Activated naive CD8-positive, alpha-beta T cell treated with anti-CD3 and anti-CD28 coated beads, Interleukin-2, amount 10 ng/mL, durations not matched to agents 7 days and 5 days (primary cell): ENCODE data around the gene FEM1A. TPM values are rescaled to one million over a fixed set of nuclear protein-coding genes. Genes with fewer than 3 reads are reported as not detected.
"Not testable (repeated sequence)": the region's sequence is repeated elsewhere in the genome, so short reads cannot be mapped to it uniquely, and the experiment has no call there.

Experiments used
- ATAC-seq: fragments of 150-1000 bp; cut with Tn5 transposase; one replicate; pipeline ENCODE4 v1.10.0; 2021; ENCODE audit warnings: low read depth, moderate library complexity
- POLR2A ChIA-PET: fragments of 350-600 bp; sonication (Branson Sonifier 250); formaldehyde crosslinking; loops from one replicate; lab custom pipeline; 2021; ENCODE audit warnings: antibody characterized with exemption; lab: Charles Lee
- DNase-seq: peaks from one replicate; pipeline ENCODE4 v3.0.0; 2021
- H3K27ac Mint-ChIP-seq: one replicate; pipeline ENCODE4 v1.8.0; 2022; ENCODE audit warnings: mild to moderate bottlenecking, mixed read lengths
- H3K27me3 Mint-ChIP-seq: one replicate; pipeline ENCODE4 v1.8.0; 2022; ENCODE audit warnings: mild to moderate bottlenecking, moderate library complexity, mixed read lengths
- H3K36me3 Mint-ChIP-seq: one replicate; pipeline ENCODE4 v1.8.0; 2021; ENCODE audit warnings: mild to moderate bottlenecking, mixed read lengths
- H3K4me1 Mint-ChIP-seq: one replicate; pipeline ENCODE4 v1.8.0; 2021; ENCODE audit warnings: mixed read lengths
- H3K4me3 Mint-ChIP-seq: one replicate; pipeline ENCODE4 v1.8.0; 2022; ENCODE audit warnings: mild to moderate bottlenecking, moderate library complexity, mixed read lengths
- H3K9me3 Mint-ChIP-seq: one replicate; pipeline ENCODE4 v1.8.0; 2021; ENCODE audit warnings: mixed read lengths
- total RNA-seq, 2 experiments: library from RNA; stranded (reverse); gene quantifications; one replicate each; pipeline ENCODE4 v1.2.3, GENCODE V29; 2021

The FEM1A gene
- 10 to 100 TPM; 12.5 to 12.6 TPM for total RNA-seq

- Mint-ChIP-seq H3K27ac (peak within 1 kb of the TSS; percentile 85), H3K4me1 (peaks cover 18% of the 10 kb centered on the region), H3K4me3 (peak within 1 kb of the TSS; percentile 89), H3K36me3 (peaks cover 2% of the 10 kb centered on the region), H3K27me3 (no peaks in the 10 kb centered on the region), H3K9me3 (no peaks in the 10 kb centered on the region)
- POLR2A ChIA-PET: interaction anchor here (0.6 to 2.4 kb wide), 9 partner anchors 13 to 177 kb away, joined by 3 to 28 read pairs (median 4); partner anchors contain the start of genes DPP9 and KDM4B
- ATAC-seq: peak; percentile 97
- DNase-seq: peak; percentile 98
Observed at GRCh38 chr19:4791183-4792018, at the start of gene FEM1A. TSS of gene FEM1A (plus strand) at chr19:4791734. CDS start at chr19:4791855, 121 bp downstream.

DNA sequence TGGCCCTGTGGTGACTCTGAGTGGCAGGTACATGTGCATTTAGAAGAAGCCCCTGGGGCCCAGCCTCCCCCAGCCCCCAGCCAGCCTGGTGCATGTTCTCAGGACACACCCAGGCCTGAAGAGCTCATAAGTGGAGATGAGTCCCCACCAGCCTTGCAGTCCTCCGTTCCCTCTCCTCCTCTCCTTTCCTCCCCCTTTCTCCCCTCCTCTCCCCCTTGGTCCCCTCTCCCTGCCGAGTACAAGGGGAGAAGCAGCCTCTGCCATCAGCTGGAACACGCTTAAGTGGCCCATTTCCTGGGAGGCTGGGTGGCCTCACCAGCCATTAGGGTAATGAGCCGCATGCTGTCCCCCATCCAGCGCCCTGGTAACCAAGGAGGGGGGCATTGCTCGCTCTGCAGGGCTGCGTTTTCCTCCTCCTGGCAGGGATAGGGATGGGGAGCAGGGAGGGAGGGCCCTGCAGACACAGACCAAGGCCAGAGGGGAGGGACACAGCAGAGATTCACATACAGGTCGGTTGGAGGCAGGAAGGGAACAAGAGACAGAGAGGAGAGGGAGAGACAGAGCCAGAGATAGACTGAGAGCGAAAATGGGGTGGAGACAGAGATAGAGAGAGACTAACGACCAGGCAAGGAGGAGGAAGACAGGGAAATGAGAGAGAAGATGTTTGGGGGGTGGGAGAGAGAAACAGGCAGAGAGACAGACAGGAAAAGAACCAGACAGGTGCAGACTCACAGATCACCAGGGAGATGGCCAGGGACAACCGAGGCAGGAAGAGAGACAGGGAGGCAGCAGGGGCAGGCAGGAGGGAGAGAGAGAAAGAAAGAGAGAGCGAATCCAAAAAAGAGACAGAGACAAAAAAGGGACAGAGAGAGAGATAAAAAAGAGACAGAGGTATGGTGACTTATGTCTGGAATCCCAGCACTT, 48.5 kb upstream of the FEM1A start:
- no peaks in the 10 kb centered on the region for H3K36me3 Mint-ChIP-seq
- H3K4me3 Mint-ChIP-seq: no peak overlapping the region
- ATAC-seq (no peak), DNase-seq (no peak)
- no peaks in the 10 kb centered on the region for H3K9me3 Mint-ChIP-seq
- peaks cover 20% of the 10 kb centered on the region for H3K27me3 Mint-ChIP-seq
- H3K27ac Mint-ChIP-seq: no peak overlapping the region
- peaks cover 1% of the 10 kb centered on the region for H3K4me1 Mint-ChIP-seq
- POLR2A ChIA-PET: no interaction called here

- DNase-seq (no peak), ATAC-seq (no peak)
- peaks cover 1% of the 10 kb centered on the region for H3K4me1 Mint-ChIP-seq
- H3K27me3 Mint-ChIP-seq: peaks cover 25% of the 10 kb centered on the region
- H3K36me3 Mint-ChIP-seq: no peaks in the 10 kb centered on the region
- no peaks in the 10 kb centered on the region for H3K9me3 Mint-ChIP-seq
- H3K27ac Mint-ChIP-seq: no peak overlapping the region
- no peak overlapping the region for H3K4me3 Mint-ChIP-seq
- POLR2A ChIA-PET: no interaction called here
Observed at GRCh38 chr19:4744451-4745174, 46.9 kb upstream of the FEM1A start.

GRCh38 chr19:4745175-4745574, 46.4 kb upstream of the FEM1A start:
- H3K36me3 Mint-ChIP-seq, ATAC-seq, DNase-seq, H3K4me1 Mint-ChIP-seq, H3K9me3 Mint-ChIP-seq, H3K27ac Mint-ChIP-seq, POLR2A ChIA-PET, H3K4me3 Mint-ChIP-seq: not testable (repeated sequence)
- H3K27me3 Mint-ChIP-seq: peaks cover 25% of the 10 kb centered on the region

DNA sequence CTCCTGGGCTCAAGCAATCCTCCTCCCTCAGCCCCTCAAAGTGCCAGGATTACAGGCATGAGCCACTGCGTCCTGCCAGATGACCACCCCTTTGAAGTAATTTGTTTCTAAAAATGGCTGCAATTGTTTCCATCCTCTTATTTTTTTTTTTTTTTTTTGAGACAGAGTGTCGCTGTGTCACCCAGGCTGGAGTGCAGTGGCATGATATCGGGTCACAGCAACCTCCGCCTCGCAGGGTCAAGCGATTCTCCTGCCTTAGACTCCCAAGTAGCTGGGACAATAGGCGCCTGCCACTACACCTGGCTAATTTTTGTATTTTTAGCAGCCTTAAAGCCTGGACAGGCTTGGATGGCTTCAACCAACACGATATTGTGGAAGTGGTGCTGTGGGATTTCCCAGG, 45.5 kb upstream of the FEM1A start:
- Mint-ChIP-seq H3K27ac (no peak overlapping the region), H3K4me3 (no peak overlapping the region), H3K9me3 (no peaks in the 10 kb centered on the region), H3K36me3 (no peaks in the 10 kb centered on the region), H3K27me3 (peaks cover 25% of the 10 kb centered on the region), H3K4me1 (peaks cover 1% of the 10 kb centered on the region)
- DNase-seq (no peak), ATAC-seq (no peak)
- POLR2A ChIA-PET: interaction anchor here (0.6 to 1.0 kb wide), 3 partner anchors 45 to 1314 kb away, joined by 4 to 8 read pairs (median 7); no protein-coding TSS in a partner anchor

GRCh38 chr19:4748185-4748584, 43.3 kb upstream of the FEM1A start:
- H3K9me3 Mint-ChIP-seq: no peaks in the 10 kb centered on the region
- POLR2A ChIA-PET: no interaction called here
- H3K36me3 Mint-ChIP-seq: no peaks in the 10 kb centered on the region

DNA sequence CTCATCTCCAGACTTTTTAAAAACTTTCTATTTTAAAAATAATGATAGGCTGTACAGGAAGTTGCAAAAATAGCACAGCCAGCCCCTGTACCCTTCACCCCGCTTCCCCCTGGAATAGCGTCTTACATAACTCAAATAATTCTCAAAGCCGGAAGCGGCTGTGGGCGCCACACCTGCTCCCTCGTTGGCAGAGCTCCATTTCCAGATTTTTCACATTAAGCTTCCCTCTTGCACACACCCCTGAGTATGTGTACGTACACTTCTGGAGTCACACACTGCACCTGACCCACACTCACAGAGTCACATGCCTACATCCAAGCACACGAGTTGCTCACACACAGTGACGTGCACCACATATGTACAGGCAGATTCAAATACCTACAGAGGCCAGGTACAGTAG, 42.9 kb upstream of the FEM1A start:
- H3K4me1 Mint-ChIP-seq: no peaks in the 10 kb centered on the region
- no peak for DNase-seq
- H3K9me3 Mint-ChIP-seq: no peaks in the 10 kb centered on the region
- no peaks in the 10 kb centered on the region for H3K36me3 Mint-ChIP-seq
- ATAC-seq: no peak
- POLR2A ChIA-PET: interaction anchor here (0.7 kb wide), 1 partner anchor 325 kb away, joined by 3 read pairs; no protein-coding TSS in a partner anchor
- no peak overlapping the region for H3K4me3 Mint-ChIP-seq
- H3K27ac Mint-ChIP-seq: no peak overlapping the region
- peaks cover 22% of the 10 kb centered on the region for H3K27me3 Mint-ChIP-seq

More at GRCh38 chr19:4748185-4748584, 43.3 kb upstream of the FEM1A start:
- ATAC-seq (no peak), DNase-seq (no peak)
- H3K27me3 Mint-ChIP-seq: peaks cover 26% of the 10 kb centered on the region
- H3K27ac Mint-ChIP-seq: no peak overlapping the region
- H3K4me3 Mint-ChIP-seq: no peak overlapping the region
- peaks cover under 1% of the 10 kb centered on the region for H3K4me1 Mint-ChIP-seq

- no peaks in the 10 kb centered on the region for H3K36me3 Mint-ChIP-seq
- H3K4me1 Mint-ChIP-seq: no peaks in the 10 kb centered on the region
- no peak for ATAC-seq
- H3K4me3 Mint-ChIP-seq: no peak overlapping the region
- DNase-seq: no peak
- no peaks in the 10 kb centered on the region for H3K9me3 Mint-ChIP-seq
- POLR2A ChIA-PET: no interaction called here
- no peak overlapping the region for H3K27ac Mint-ChIP-seq
- H3K27me3 Mint-ChIP-seq: peaks cover 22% of the 10 kb centered on the region
Observed at GRCh38 chr19:4749870-4750590, 41.5 kb upstream of the FEM1A start.

DNA sequence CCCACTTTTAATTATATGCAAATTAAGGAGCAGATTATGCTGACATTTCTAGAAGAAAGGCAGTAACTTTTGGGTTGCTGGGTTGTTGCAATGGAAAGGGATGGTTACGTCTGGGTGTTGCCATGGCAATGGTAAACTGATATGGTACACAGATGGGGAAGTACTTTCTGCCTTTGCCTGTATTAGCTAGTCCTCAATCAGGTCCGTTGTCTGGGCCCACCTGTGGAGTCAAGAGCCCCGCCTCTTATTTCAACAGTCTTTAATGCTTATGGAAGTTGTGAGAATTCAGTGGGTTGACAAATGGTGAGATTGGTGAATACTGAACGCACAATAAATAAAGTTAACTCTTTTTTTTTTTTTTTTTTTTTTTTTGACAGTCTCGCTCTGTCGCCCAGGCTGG, 37.3 kb upstream of the FEM1A start:
- no peak overlapping the region for H3K4me3 Mint-ChIP-seq
- peaks cover 16% of the 10 kb centered on the region for H3K27me3 Mint-ChIP-seq
- H3K9me3 Mint-ChIP-seq: no peaks in the 10 kb centered on the region
- no peaks in the 10 kb centered on the region for H3K36me3 Mint-ChIP-seq
- no peak for DNase-seq
- POLR2A ChIA-PET: no interaction called here
- no peak for ATAC-seq
- H3K4me1 Mint-ChIP-seq: no peaks in the 10 kb centered on the region
- no peak overlapping the region for H3K27ac Mint-ChIP-seq

DNA sequence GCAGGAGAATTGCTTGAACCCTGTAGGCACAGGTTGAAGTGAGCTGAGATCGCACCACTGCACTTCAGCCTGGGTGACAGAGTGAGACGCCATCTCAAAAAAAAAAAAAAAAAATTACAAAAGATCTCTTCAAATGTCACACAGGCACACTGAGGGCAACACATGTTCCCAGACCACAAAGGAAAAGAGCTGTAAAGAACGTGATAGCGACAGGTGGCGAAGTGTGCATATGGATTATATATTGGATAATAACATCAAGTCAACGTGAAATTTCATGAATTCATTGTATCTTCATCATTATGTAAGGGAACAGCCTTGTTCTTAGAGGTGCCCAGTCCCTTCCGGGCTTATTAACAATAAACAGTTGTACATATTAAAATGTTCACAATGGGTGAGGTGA, 36.1 kb upstream of the FEM1A start:
- no peaks in the 10 kb centered on the region for H3K9me3 Mint-ChIP-seq
- H3K36me3 Mint-ChIP-seq: no peaks in the 10 kb centered on the region
- H3K4me3 Mint-ChIP-seq: no peak overlapping the region
- H3K27ac Mint-ChIP-seq: no peak overlapping the region
- H3K4me1 Mint-ChIP-seq: peaks cover 3% of the 10 kb centered on the region
- DNase-seq (no peak), ATAC-seq (no peak)
- POLR2A ChIA-PET: no interaction called here
- peaks cover 19% of the 10 kb centered on the region for H3K27me3 Mint-ChIP-seq

DNA sequence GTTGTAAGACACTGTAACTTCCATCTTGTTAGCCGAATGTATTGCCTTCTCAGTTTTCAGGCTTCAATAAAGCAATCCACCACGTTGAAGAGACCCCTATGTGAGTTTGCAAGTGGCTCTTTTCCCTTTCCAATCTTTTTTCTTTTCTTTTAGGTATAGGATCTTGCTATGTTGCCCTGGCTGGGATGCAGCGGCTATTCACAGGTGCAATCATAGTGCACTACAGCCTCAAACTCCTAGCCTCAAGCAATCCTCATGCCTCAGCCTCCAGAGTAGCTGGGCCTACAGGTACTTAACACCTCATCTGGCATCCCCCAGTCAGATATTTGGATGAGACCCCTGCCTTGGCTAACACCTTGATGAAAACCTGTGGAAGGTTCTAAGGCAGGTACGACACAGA, 33.5 kb upstream of the FEM1A start:
- no peak for ATAC-seq
- DNase-seq: no peak
- POLR2A ChIA-PET: no interaction called here
- Mint-ChIP-seq H3K4me3 (no peak overlapping the region), H3K4me1 (peaks cover 3% of the 10 kb centered on the region), H3K27ac (no peak overlapping the region), H3K36me3 (no peaks in the 10 kb centered on the region), H3K9me3 (no peaks in the 10 kb centered on the region), H3K27me3 (peaks cover 24% of the 10 kb centered on the region)

GRCh38 chr19:4758659-4759058, 32.9 kb upstream of the FEM1A start:
- no peak for DNase-seq
- ATAC-seq: no peak
- Mint-ChIP-seq H3K27ac (no peak overlapping the region), H3K27me3 (peaks cover 27% of the 10 kb centered on the region), H3K9me3 (no peaks in the 10 kb centered on the region), H3K36me3 (no peaks in the 10 kb centered on the region), H3K4me1 (peaks cover 3% of the 10 kb centered on the region), H3K4me3 (no peak overlapping the region)
- POLR2A ChIA-PET: no interaction called here
